Nephron (organoid): ENCODE measurements around the gene TUBB2B.
"Not testable (repeated sequence)": the region's sequence is repeated elsewhere in the genome, so short reads cannot be mapped to it uniquely, and the experiment has no call there.

ENCODE experiments used
- H3K27ac Mint-ChIP-seq, 3 experiments: 2 replicates each; pipeline ENCODE4 v1.8.0; 2020; ENCODE audit warnings: mixed read lengths in 3 of 3, mild to moderate bottlenecking in 2 of 3, moderate library complexity in 1 of 3
- H3K27me3 Mint-ChIP-seq: 2 replicates; pipeline ENCODE4 v1.8.0; 2021; ENCODE audit warnings: low read depth, mild to moderate bottlenecking, moderate library complexity, mixed read lengths
- H3K36me3 Mint-ChIP-seq: 2 replicates; pipeline ENCODE4 v1.8.0; 2020; ENCODE audit warnings: low read depth, mixed read lengths
- H3K4me1 Mint-ChIP-seq: 2 replicates; pipeline ENCODE4 v1.8.0; 2020; ENCODE audit warnings: mixed read lengths
- H3K4me3 Mint-ChIP-seq, 3 experiments: 2 replicates each; pipeline ENCODE4 v1.8.0; 2020; ENCODE audit warnings: mild to moderate bottlenecking in 3 of 3, mixed read lengths in 3 of 3, moderate library complexity in 2 of 3
- H3K9me3 Mint-ChIP-seq: 2 replicates; pipeline ENCODE4 v1.8.0; 2020; ENCODE audit warnings: mixed read lengths
- TF ChIP-seq, protein P1 (sequence below), 3 experiments: fragments of 200-600 bp; sonication (generic); IDR thresholded peaks; one replicate each; pipeline ENCODE4 v1.5.0; 2021; ENCODE audit warnings: antibody characterized with exemption in 3 of 3; ENCODE audit not compliant: unreplicated experiment in 3 of 3

TUBB2B gene

GRCh38 chr6:3204921-3205320, 22.5 kb downstream of the TUBB2B start:
- no peaks in the 10 kb centered on the region for H3K36me3 Mint-ChIP-seq
- no peak overlapping the region for H3K4me3 Mint-ChIP-seq
- TF ChIP-seq, protein P1, sequence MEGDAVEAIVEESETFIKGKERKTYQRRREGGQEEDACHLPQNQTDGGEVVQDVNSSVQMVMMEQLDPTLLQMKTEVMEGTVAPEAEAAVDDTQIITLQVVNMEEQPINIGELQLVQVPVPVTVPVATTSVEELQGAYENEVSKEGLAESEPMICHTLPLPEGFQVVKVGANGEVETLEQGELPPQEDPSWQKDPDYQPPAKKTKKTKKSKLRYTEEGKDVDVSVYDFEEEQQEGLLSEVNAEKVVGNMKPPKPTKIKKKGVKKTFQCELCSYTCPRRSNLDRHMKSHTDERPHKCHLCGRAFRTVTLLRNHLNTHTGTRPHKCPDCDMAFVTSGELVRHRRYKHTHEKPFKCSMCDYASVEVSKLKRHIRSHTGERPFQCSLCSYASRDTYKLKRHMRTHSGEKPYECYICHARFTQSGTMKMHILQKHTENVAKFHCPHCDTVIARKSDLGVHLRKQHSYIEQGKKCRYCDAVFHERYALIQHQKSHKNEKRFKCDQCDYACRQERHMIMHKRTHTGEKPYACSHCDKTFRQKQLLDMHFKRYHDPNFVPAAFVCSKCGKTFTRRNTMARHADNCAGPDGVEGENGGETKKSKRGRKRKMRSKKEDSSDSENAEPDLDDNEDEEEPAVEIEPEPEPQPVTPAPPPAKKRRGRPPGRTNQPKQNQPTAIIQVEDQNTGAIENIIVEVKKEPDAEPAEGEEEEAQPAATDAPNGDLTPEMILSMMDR (IDR thresholded peaks at IDR 0.05; ENCODE audit: unreplicated experiment in 3 of 3), result no peak
- H3K27me3 Mint-ChIP-seq, result peaks cover 11% of the 10 kb centered on the region
- H3K4me1 Mint-ChIP-seq, result peaks cover 15% of the 10 kb centered on the region
- peaks cover 23% of the 10 kb centered on the region for H3K9me3 Mint-ChIP-seq
- H3K27ac Mint-ChIP-seq, result no peak overlapping the region

DNA sequence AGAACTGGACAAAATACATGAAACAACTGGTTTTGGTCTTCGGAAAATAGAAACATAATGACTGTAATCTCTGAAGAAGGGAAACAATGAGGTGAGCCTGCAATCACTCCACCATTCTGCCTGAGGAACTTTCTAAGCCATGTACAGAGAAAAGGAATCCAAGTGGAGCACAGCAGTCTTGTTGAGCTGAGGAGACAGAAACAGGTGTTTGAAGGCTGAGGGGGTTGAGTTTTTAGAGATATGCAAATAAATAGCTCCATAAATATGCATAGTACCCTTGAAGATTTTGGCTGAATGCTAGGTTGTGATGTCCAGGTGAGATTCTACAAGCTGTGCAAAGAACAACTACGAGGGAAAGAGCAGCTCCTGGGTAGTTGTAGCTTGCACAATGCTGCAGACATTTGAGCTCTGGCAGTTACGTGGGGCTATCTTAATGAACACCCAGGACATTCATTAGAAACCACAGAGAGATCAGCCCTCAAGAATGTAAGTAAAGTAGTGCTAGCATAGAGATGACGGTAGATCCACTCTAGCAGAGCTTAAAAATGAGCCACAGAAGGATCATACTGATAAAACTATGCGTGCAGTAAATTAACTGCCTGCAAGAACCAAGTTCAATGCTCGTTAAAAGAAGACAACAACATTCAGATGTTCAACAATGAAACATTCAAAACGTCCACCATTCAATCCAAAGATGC, 24.3 kb downstream of the TUBB2B start:
- Mint-ChIP-seq H3K27ac (no peak overlapping the region), H3K4me1 (peaks cover 3% of the 10 kb centered on the region), H3K27me3 (peaks cover 6% of the 10 kb centered on the region)

DNA sequence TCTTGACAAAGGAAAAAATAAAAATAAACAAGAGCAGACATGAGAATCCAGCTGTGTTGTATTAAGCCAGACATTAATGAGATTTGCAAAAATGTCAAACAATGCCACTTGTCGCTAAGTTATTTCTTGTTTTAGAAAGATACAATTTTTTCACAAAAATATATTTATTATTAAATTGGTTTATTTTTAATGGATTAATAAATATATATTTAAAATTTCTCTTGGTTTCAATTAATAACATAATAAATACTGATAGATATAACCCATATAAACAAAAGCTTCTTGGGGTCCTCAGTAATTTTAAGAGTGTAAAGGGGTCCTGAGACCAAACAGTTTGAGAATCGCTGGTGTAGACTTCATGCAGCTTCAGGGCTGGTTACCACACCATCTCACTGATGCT, 26.1 kb downstream of the TUBB2B start:
- Mint-ChIP-seq H3K4me1 (no peaks in the 10 kb centered on the region), H3K27ac (no peak overlapping the region), H3K27me3 (peaks cover 6% of the 10 kb centered on the region), H3K9me3 (peaks cover 28% of the 10 kb centered on the region), H3K4me3 (no peak overlapping the region), H3K36me3 (no peaks in the 10 kb centered on the region)
- TF ChIP-seq, protein P1 (IDR thresholded peaks at IDR 0.05; ENCODE audit: unreplicated experiment in 3 of 3), result no peak

More for the DNA sequence above, 24.3 kb downstream of the TUBB2B start:
- TF ChIP-seq, protein P1 (IDR thresholded peaks at IDR 0.05; ENCODE audit: unreplicated experiment in 3 of 3), result no peak
- H3K36me3 Mint-ChIP-seq, result no peaks in the 10 kb centered on the region
- no peak overlapping the region for H3K4me3 Mint-ChIP-seq
- H3K9me3 Mint-ChIP-seq, result peaks cover 28% of the 10 kb centered on the region

- Mint-ChIP-seq H3K27ac (no peak overlapping the region), H3K4me1 (no peaks in the 10 kb centered on the region), H3K9me3 (peaks cover 28% of the 10 kb centered on the region), H3K27me3 (peaks cover 6% of the 10 kb centered on the region), H3K36me3 (no peaks in the 10 kb centered on the region), H3K4me3 (no peak overlapping the region)
- TF ChIP-seq, protein P1 (IDR thresholded peaks at IDR 0.05; ENCODE audit: unreplicated experiment in 3 of 3), result no peak
Measured at GRCh38 chr6:3200682-3201081, 26.8 kb downstream of the TUBB2B start.

DNA sequence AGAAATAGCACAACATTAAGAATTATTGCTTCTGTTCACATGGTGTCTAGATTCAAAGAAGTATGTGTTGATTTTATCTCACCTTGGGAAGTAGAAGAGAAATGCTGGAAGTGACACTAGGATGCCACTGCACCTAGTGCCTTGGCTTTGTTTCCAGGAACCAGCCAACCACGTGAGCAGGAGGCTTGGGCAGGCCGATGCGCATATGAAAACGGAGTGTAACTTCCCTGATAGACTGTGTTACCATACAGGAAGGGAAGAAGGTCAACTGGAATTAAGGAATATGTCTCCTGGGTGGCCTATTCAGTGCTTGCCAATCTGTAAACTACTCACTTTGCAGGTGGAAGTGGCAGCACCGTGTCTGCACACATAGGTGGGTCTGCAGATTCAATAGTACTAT, 28.1 kb downstream of the TUBB2B start:
- Mint-ChIP-seq H3K27ac (no peak overlapping the region), H3K36me3 (no peaks in the 10 kb centered on the region), H3K4me1 (no peaks in the 10 kb centered on the region), H3K27me3 (peaks cover 6% of the 10 kb centered on the region), H3K4me3 (no peak overlapping the region), H3K9me3 (peaks cover 23% of the 10 kb centered on the region)
- TF ChIP-seq, protein P1 (IDR thresholded peaks at IDR 0.05; ENCODE audit: unreplicated experiment in 3 of 3), result no peak

GRCh38 chr6:3197734-3198133, 29.7 kb downstream of the TUBB2B start:
- not testable (repeated sequence) for H3K27me3 Mint-ChIP-seq, H3K4me1 Mint-ChIP-seq, H3K4me3 Mint-ChIP-seq, H3K36me3 Mint-ChIP-seq, H3K27ac Mint-ChIP-seq
- H3K9me3 Mint-ChIP-seq, result peaks cover 12% of the 10 kb centered on the region
